K562 (cell line): ENCODE measurements around the gene TMEM79. TPM values are rescaled to one million over a fixed set of nuclear protein-coding genes. Genes with fewer than 3 reads are reported as not detected.
A peak's percentile ranks its signal among the peaks of the same experiment; 100 is the strongest.

Source experiments
- ETV5 ChIP-seq: sonication (generic); formaldehyde crosslinking; IDR thresholded peaks from 2 replicates; pipeline ENCODE4 v1.4.0; 2020; ENCODE audit warnings: low read depth, mild to moderate bottlenecking, missing genetic modification reagents
- HDAC1 ChIP-seq, 2 experiments: fragments of 450-650 bp; IDR thresholded peaks; 2 replicates each; pipeline ENCODE4 v1.6.1; 2016 to 2017; ENCODE audit warnings: inconsistent platforms in 1 of 2, mild to moderate bottlenecking in 1 of 2, moderate library complexity in 1 of 2
- HDAC2 ChIP-seq: fragments of 450-650 bp; IDR thresholded peaks from 2 replicates; pipeline ENCODE4 v1.6.1; 2016; ENCODE audit warnings: mild to moderate bottlenecking
- JUND ChIP-seq, 2 experiments: IDR thresholded peaks; 2 replicates in 1 of 2; 3 replicates in 1 of 2; pipeline ENCODE4 v1.6.1; 2011; ENCODE audit warnings: borderline replicate concordance in 2 of 2, low read depth in 2 of 2, low read length in 2 of 2, improper control_type of control experiment in 1 of 2, missing biosample characterization in 1 of 2, missing genetic modification characterization in 1 of 2, missing genetic modification reagents in 1 of 2
- L3MBTL2 ChIP-seq: fragments of 450-650 bp; IDR thresholded peaks from 2 replicates; pipeline ENCODE4 v1.6.1; 2016; ENCODE audit warnings: mild to moderate bottlenecking, moderate library complexity
- MNT ChIP-seq, 2 experiments: fragments of 450-650 bp; conservative IDR thresholded peaks; 2 replicates each; pipeline ENCODE4 v1.6.1; 2017; ENCODE audit warnings: mild to moderate bottlenecking in 2 of 2, moderate library complexity in 2 of 2
- TAF1 ChIP-seq: IDR thresholded peaks from 2 replicates; pipeline ENCODE4 v1.6.1; 2011; ENCODE audit warnings: mild to moderate bottlenecking, low read length, moderate library complexity; ENCODE audit not compliant: insufficient read depth, control insufficient read depth, severe bottlenecking; ENCODE audit errors: extremely low read depth
- ZBTB9 ChIP-seq: fragments of 450-650 bp; formaldehyde crosslinking; IDR thresholded peaks from 2 replicates; pipeline ENCODE4 v1.4.0; 2020; ENCODE audit warnings: mild to moderate bottlenecking, moderate library complexity
- ZNF384 ChIP-seq: IDR thresholded peaks from 2 replicates; pipeline ENCODE4 v1.6.1; 2012; ENCODE audit warnings: low read depth, low read length, improper control_type of control experiment
- polyA plus RNA-seq, 8 experiments: library from polyadenylated mRNA; depleted of rRNA in 4 of 8; stranded (reverse) in 5 of 8; unstranded in 3 of 8; fragments of >200 nt; fragmentation: Nextera tagmentation in 2 of 8; fragmentation: Illumina TruSeq in 1 of 8; extraction: Ambion mirVana in 2 of 8; extraction: Trizol in 1 of 8; gene quantifications; 2 replicates each; pipeline versions ENCODE4 v1.2.1 to v1.2.3, GENCODE V29; 2011 to 2014; ENCODE audit warnings: inconsistent platforms in 1 of 8, missing spikeins in 1 of 8
- total RNA-seq, 7 experiments: library from RNA; depleted of rRNA in 6 of 7; stranded (reverse); fragments of >200 nt in 6 of 7; fragmentation: Illumina TruSeq in 2 of 7; extraction: Trizol in 2 of 7; gene quantifications; 2 replicates each; pipeline versions ENCODE4 v1.2.1 to v1.2.3, GENCODE V29; 2011 to 2021; ENCODE audit warnings: low replicate concordance in 1 of 7
- TF ChIP-seq, protein P1 (sequence below): IDR thresholded peaks from 2 replicates; pipeline ENCODE4 v1.6.1; 2014; ENCODE audit warnings: antibody characterized with exemption
- TF ChIP-seq, protein P2 (sequence below): sonication (generic); formaldehyde crosslinking; IDR thresholded peaks from 2 replicates; pipeline ENCODE4 v1.5.0; 2020; ENCODE audit warnings: missing genetic modification reagents
- TF ChIP-seq, protein P3 (sequence below): fragments of 250-450 bp; sonication (Bioruptor Pico); IDR thresholded peaks from 2 replicates; pipeline ENCODE4 v1.5.0; 2021
- TF ChIP-seq, protein P4 (sequence below): sonication (generic); formaldehyde crosslinking; IDR thresholded peaks from 2 replicates; pipeline ENCODE4 v1.8.0; 2022; ENCODE audit warnings: missing genetic modification reagents, mild to moderate bottlenecking, moderate library complexity, borderline replicate concordance

Gene TMEM79
- total and polyA plus RNA-seq, 9 of the 15 experiments (the other 6 are each of a cell fraction or from before 2014, with no cell fraction given): 0.69 to 6.8 (median 4.0) TPM

- TF ChIP-seq, protein P1, sequence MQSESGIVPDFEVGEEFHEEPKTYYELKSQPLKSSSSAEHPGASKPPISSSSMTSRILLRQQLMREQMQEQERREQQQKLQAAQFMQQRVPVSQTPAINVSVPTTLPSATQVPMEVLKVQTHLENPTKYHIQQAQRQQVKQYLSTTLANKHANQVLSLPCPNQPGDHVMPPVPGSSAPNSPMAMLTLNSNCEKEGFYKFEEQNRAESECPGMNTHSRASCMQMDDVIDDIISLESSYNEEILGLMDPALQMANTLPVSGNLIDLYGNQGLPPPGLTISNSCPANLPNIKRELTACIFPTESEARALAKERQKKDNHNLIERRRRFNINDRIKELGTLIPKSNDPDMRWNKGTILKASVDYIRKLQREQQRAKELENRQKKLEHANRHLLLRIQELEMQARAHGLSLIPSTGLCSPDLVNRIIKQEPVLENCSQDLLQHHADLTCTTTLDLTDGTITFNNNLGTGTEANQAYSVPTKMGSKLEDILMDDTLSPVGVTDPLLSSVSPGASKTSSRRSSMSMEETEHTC: peak; percentile 51; the same call in 1 of the 2 replicates
- TF ChIP-seq TAF1: peak; percentile 13
- TF ChIP-seq, protein P2, sequence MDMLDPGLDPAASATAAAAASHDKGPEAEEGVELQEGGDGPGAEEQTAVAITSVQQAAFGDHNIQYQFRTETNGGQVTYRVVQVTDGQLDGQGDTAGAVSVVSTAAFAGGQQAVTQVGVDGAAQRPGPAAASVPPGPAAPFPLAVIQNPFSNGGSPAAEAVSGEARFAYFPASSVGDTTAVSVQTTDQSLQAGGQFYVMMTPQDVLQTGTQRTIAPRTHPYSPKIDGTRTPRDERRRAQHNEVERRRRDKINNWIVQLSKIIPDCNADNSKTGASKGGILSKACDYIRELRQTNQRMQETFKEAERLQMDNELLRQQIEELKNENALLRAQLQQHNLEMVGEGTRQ (CRISPR knock-in tag): peak; percentile 97
- TF ChIP-seq ETV5: no peak
- no peak for TF ChIP-seq JUND (IDR thresholded peaks at IDR 0.05; ENCODE audit: borderline replicate concordance, low read depth, low read length)
- TF ChIP-seq JUND (tag; IDR thresholded peaks at IDR 0.05; ENCODE audit: borderline replicate concordance, low read depth, low read length): no peak
- peak in 1 of 2 experiments; percentile 55; a peak in 2 of 4 replicates for TF ChIP-seq MNT (conservative IDR thresholded peaks at IDR 0.05)
- peak; percentile 47; the same call in 1 of the 2 replicates for TF ChIP-seq HDAC2
- peak; percentile 73 for TF ChIP-seq L3MBTL2
- TF ChIP-seq ZNF384: peak; percentile 77
- peak in 1 of 2 experiments; percentile 92; a peak in 2 of 4 replicates for TF ChIP-seq HDAC1 (IDR thresholded peaks at IDR 0.05)
- TF ChIP-seq ZBTB9 (CRISPR knock-in tag): peak; percentile 60; the same call in 1 of the 2 replicates
- TF ChIP-seq, protein P3, sequence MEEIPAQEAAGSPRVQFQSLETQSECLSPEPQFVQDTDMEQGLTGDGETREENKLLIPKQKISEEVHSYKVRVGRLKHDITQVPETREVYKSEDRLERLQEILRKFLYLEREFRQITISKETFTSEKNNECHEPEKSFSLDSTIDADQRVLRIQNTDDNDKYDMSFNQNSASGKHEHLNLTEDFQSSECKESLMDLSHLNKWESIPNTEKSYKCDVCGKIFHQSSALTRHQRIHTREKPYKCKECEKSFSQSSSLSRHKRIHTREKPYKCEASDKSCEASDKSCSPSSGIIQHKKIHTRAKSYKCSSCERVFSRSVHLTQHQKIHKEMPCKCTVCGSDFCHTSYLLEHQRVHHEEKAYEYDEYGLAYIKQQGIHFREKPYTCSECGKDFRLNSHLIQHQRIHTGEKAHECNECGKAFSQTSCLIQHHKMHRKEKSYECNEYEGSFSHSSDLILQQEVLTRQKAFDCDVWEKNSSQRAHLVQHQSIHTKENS (CRISPR knock-in tag): no peak
- TF ChIP-seq, protein P4, sequence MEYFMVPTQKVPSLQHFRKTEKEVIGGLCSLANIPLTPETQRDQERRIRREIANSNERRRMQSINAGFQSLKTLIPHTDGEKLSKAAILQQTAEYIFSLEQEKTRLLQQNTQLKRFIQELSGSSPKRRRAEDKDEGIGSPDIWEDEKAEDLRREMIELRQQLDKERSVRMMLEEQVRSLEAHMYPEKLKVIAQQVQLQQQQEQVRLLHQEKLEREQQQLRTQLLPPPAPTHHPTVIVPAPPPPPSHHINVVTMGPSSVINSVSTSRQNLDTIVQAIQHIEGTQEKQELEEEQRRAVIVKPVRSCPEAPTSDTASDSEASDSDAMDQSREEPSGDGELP (CRISPR knock-in tag): peak; percentile 97
These were observed 11.3 kb downstream of the TMEM79 start, which contains the start of gene GLMP (continued) for GRCh38 chr1:156295391-156295947.
